Spleen (tissue), 11 donors: Measurements from ENCODE around the gene DNM3. TPM values are rescaled to one million over a fixed set of nuclear protein-coding genes. Genes with fewer than 3 reads are reported as not detected.

ENCODE experiments used
- DNase-seq: peaks from one replicate; pipeline ENCODE4 v3.0.0-alpha.2; 2020
- H3K27ac ChIP-seq, 8 donors: fragments of 200-600 bp; sonication (generic) in 7 of 8; 1 replicate in 4 of 8; 2 replicates in 4 of 8; pipeline versions ENCODE4 v1.5.0 to v1.8.0; 2016 to 2021; ENCODE audit warnings: inconsistent platforms in 4 of 8, mild to moderate bottlenecking in 4 of 8, moderate library complexity in 1 of 8
- H3K27me3 ChIP-seq, 7 donors: fragments of 200-600 bp; sonication (generic) in 6 of 7; replicated peaks in 1 of 7; 1 replicate in 4 of 7; 2 replicates in 3 of 7; pipeline versions ENCODE4 v1.5.0 to v1.8.0; 2016 to 2021; ENCODE audit warnings: inconsistent platforms in 3 of 7, mild to moderate bottlenecking in 1 of 7
- H3K36me3 ChIP-seq, 6 donors: fragments of 200-600 bp; sonication (generic) in 5 of 6; 1 replicate in 4 of 6; 2 replicates in 2 of 6; pipeline versions ENCODE4 v1.5.0 to v1.8.0; 2016 to 2021; ENCODE audit warnings: inconsistent platforms in 2 of 6
- H3K4me1 ChIP-seq, 6 donors: fragments of 200-600 bp; sonication (generic) in 5 of 6; 1 replicate in 3 of 6; 2 replicates in 3 of 6; pipeline versions ENCODE4 v1.5.0 to v1.8.0; 2016 to 2021; ENCODE audit warnings: inconsistent platforms in 3 of 6
- H3K4me3 ChIP-seq, 8 donors: fragments of 200-600 bp; sonication (generic) in 7 of 8; 1 replicate in 4 of 8; 2 replicates in 4 of 8; pipeline versions ENCODE4 v1.5.0 to v1.8.0; 2016 to 2021; ENCODE audit warnings: inconsistent platforms in 4 of 8, mild to moderate bottlenecking in 4 of 8, moderate library complexity in 2 of 8
- H3K9me3 ChIP-seq, 8 donors: fragments of 200-600 bp; sonication (generic) in 7 of 8; 1 replicate in 4 of 8; 2 replicates in 4 of 8; pipeline versions ENCODE4 v1.5.0 to v1.8.0; 2016 to 2021; ENCODE audit warnings: inconsistent platforms in 4 of 8
- CTCF ChIP-seq, 11 experiments: fragments of 200-600 bp in 7 of 11; fragments of 450-650 bp in 4 of 11; sonication (generic) in 4 of 11; IDR thresholded peaks in 8 of 11; conservative IDR thresholded peaks in 3 of 11; 1 replicate in 7 of 11; 2 replicates in 4 of 11; pipeline versions ENCODE4 v1.4.0 to v1.8.0; 2016 to 2021; ENCODE audit warnings: antibody characterized with exemption in 11 of 11, inconsistent platforms in 4 of 11, mild to moderate bottlenecking in 1 of 11
- POLR2A ChIP-seq, 3 donors: fragments of 450-650 bp; IDR thresholded peaks; one replicate each; pipeline ENCODE4 v1.5.1; 2017; ENCODE audit warnings: antibody characterized with exemption in 3 of 3, mild to moderate bottlenecking in 1 of 3
- POLR2AphosphoS5 ChIP-seq, 3 donors: sonication (generic); formaldehyde crosslinking; IDR thresholded peaks; one replicate each; pipeline ENCODE4 v1.5.1; 2017; ENCODE audit warnings: antibody characterized with exemption in 3 of 3
- WGBS, 5 donors: extraction: QIAGEN DNeasy Blood & Tissue Kit in 3 of 5; methylation state at CpG; one replicate each; pipeline versions ENCODE4 v1.1.5 to v1.1.7; 2013 to 2018; 5-methylcytosine and 5-hydroxymethylcytosine counted together
- intact Hi-C: fragments of 100-400 bp; cut with DNase I; formaldehyde crosslinking; loops from one replicate; pipeline ENCODE4 v1.15.0; 2023; ENCODE audit warnings: low total_unique reads
- polyA plus RNA-seq, 3 donors: library from polyadenylated mRNA; stranded (reverse); fragments of 200-250 nt; gene quantifications; one replicate each; pipeline ENCODE4 v1.2.1, GENCODE V29; 2013
- total RNA-seq, 7 donors: library from RNA; depleted of rRNA in 3 of 7; stranded (reverse); fragments of >200 nt in 3 of 7; fragmentation: NEBNext Ultra II Directional in 4 of 7; extraction: Animal tissue kit (Norgen Biotek cat#: 25700) in 4 of 7; gene quantifications; one replicate each; pipeline versions ENCODE4 v1.1.0 to v1.2.1, GENCODE V29; 2016 to 2021
- donor health status: healthy with polysubstance abuse.
- donor health status: DM: no; HTN: no; CAD: no; lungs with moderate emphysema.
- donor health status: DM: no; HTN: no; CAD: no.
- donor health status: Bipolar disorder and iron deficiency.
- donor health status: healthy.
- donor health status: DM: no; HTN: no; CAD: no.
- donor health status: DM: yes; HTN: yes; CAD: no.

Gene DNM3
- total and polyA plus RNA-seq, 10 donors: 0.61 to 10.2 (median 4.9) TPM

GRCh38 chr1:172238158-172238557 is 396.9 kb downstream of the DNM3 start:
- intact Hi-C loops: no loop called here
- H3K27me3 ChIP-seq: no peaks in the 10 kb centered on the region
- no peak overlapping the region for H3K4me3 ChIP-seq
- 86 to 98% (median 89%) methylated on average over 1 of the region's 1 CpG for WGBS, 5 donors
- H3K9me3 ChIP-seq: no peaks in the 10 kb centered on the region
- H3K36me3 ChIP-seq: no peaks in the 10 kb centered on the region
- no peak for DNase-seq
- no peaks in the 10 kb centered on the region for H3K4me1 ChIP-seq
- TF ChIP-seq CTCF (IDR thresholded peaks at IDR 0.05 in 8 of 11, conservative IDR thresholded peaks at IDR 0.05 in 3 of 11) (no peak), POLR2AphosphoS5 (IDR thresholded peaks at IDR 0.05) (no peak), POLR2A (IDR thresholded peaks at IDR 0.05) (no peak)
- H3K27ac ChIP-seq: no peak overlapping the region

GRCh38 chr1:172238965-172239364 is 397.7 kb downstream of the DNM3 start:
- no peaks in the 10 kb centered on the region for H3K4me1 ChIP-seq
- no peak for DNase-seq
- H3K36me3 ChIP-seq: no peaks in the 10 kb centered on the region
- TF ChIP-seq POLR2AphosphoS5 (IDR thresholded peaks at IDR 0.05) (no peak), CTCF (IDR thresholded peaks at IDR 0.05 in 8 of 11, conservative IDR thresholded peaks at IDR 0.05 in 3 of 11) (no peak), POLR2A (IDR thresholded peaks at IDR 0.05) (no peak)
- intact Hi-C loops: no loop called here
- H3K27me3 ChIP-seq: no peaks in the 10 kb centered on the region
- H3K27ac ChIP-seq: no peak overlapping the region
- H3K4me3 ChIP-seq: no peak overlapping the region
- WGBS, 5 donors: 82 to 100% (median 98%) methylated on average over 2 of the region's 2 CpGs
- H3K9me3 ChIP-seq: no peaks in the 10 kb centered on the region

- H3K27me3 ChIP-seq: no peaks in the 10 kb centered on the region
- TF ChIP-seq CTCF (IDR thresholded peaks at IDR 0.05 in 8 of 11, conservative IDR thresholded peaks at IDR 0.05 in 3 of 11) (no peak), POLR2A (IDR thresholded peaks at IDR 0.05) (no peak), POLR2AphosphoS5 (IDR thresholded peaks at IDR 0.05) (no peak)
- peaks cover 0 to 2% (median 0%) of the 10 kb centered on the region in 8 donors for H3K9me3 ChIP-seq
- no peak overlapping the region for H3K4me3 ChIP-seq
- no peak overlapping the region for H3K27ac ChIP-seq
- intact Hi-C loops: no loop called here
- no peak for DNase-seq
- no peaks in the 10 kb centered on the region for H3K36me3 ChIP-seq
- no peaks in the 10 kb centered on the region for H3K4me1 ChIP-seq
- WGBS, 5 donors: 80 to 91% (median 87%) methylated on average over 2 of the region's 2 CpGs
These were observed 398.6 kb downstream of the DNM3 start for GRCh38 chr1:172239901-172240300.

GRCh38 chr1:172241540-172241939 is 400.2 kb downstream of the DNM3 start:
- H3K4me1 ChIP-seq: no peaks in the 10 kb centered on the region
- no peaks in the 10 kb centered on the region for H3K27me3 ChIP-seq
- DNase-seq: no peak
- H3K9me3 ChIP-seq: peaks cover 0 to 3% (median 0%) of the 10 kb centered on the region in 8 donors
- TF ChIP-seq CTCF (IDR thresholded peaks at IDR 0.05 in 8 of 11, conservative IDR thresholded peaks at IDR 0.05 in 3 of 11) (no peak), POLR2AphosphoS5 (IDR thresholded peaks at IDR 0.05) (no peak), POLR2A (IDR thresholded peaks at IDR 0.05) (no peak)
- intact Hi-C loops: no loop called here
- H3K36me3 ChIP-seq: no peaks in the 10 kb centered on the region
- no peak overlapping the region for H3K27ac ChIP-seq
- no peak overlapping the region for H3K4me3 ChIP-seq
- 90 to 100% (median 97%) methylated on average over 1 of the region's 1 CpG for WGBS, 5 donors
